ENCODE measurements around the gene MSANTD7. TPM values are rescaled to one million over a fixed set of nuclear protein-coding genes. Genes with fewer than 3 reads are reported as not detected.

Gene MSANTD7
- total RNA-seq, 1 experiment from 2014 or later: 23.1 TPM

GRCh38 chr10:14879124-14879927, 41.2 kb downstream of the MSANTD7 start:
- no CpG with 5 or more reads among the region's 60 CpGs for WGBS (ENCODE audit: extremely low coverage, insufficient read length, low lambda C conversion rate)
- no peak overlapping the region for H4K8ac ChIP-seq (replicated peaks; ENCODE audit: insufficient read length, low read depth, low read length)
- no peaks in the 10 kb centered on the region for H4K20me1 ChIP-seq (ENCODE audit: control insufficient read depth, insufficient read depth, insufficient read length)
- Mint-ChIP-seq H3K27ac (peak overlapping the region; percentile 85 to 99 (median 98); a peak in 6 of 7 replicates), H3K36me3 (ENCODE audit: insufficient read depth in 1 of 3, low read depth in 3 of 3) (peaks cover 15 to 21% (median 17%) of the 10 kb centered on the region in 3 experiments; a peak in 6 of 7 replicates), H3K27me3 (ENCODE audit: low read depth) (no peaks in the 10 kb centered on the region), H3K4me1 (peaks cover 37 to 43% of the 10 kb centered on the region in 2 experiments), H3K4me3 (peak overlapping the region; percentile 99), H3K9me3 (no peaks in the 10 kb centered on the region; a peak in 1 of 5 replicates)
- H3K27ac ChIP-seq (ENCODE audit: insufficient read length, low read depth, low read length): no peak overlapping the region
- H2BK12ac ChIP-seq (ENCODE audit: insufficient read length, low read depth, low read length): no peak overlapping the region
- H3K18ac ChIP-seq (ENCODE audit: insufficient read length, low read depth, low read length): peak overlapping the region; percentile 21
- H3K27me3 ChIP-seq (ENCODE audit: insufficient read depth, low read length): no peaks in the 10 kb centered on the region
- no peak overlapping the region for H2BK120ac ChIP-seq (ENCODE audit: low read depth, low read length, poor library complexity, severe bottlenecking)
- no peak overlapping the region for H3T11ph ChIP-seq (ENCODE audit: low read length)
- H3K79me1 ChIP-seq (ENCODE audit: insufficient read depth, low read depth, low read length, poor library complexity, severe bottlenecking): no peaks in the 10 kb centered on the region
- H3K4ac ChIP-seq (ENCODE audit: low read depth, low read length): peak overlapping the region; percentile 45; the same call in 1 of the 2 replicates
- peak overlapping the region; percentile 93 for H3K4me2 ChIP-seq (ENCODE audit: insufficient read depth, insufficient read length, low read length)
- peaks cover 9% of the 10 kb centered on the region; the same call in 1 of the 2 replicates for H3K4me1 ChIP-seq (ENCODE audit: insufficient read depth, low read length)
- peaks cover 33% of the 10 kb centered on the region; the same call in 1 of the 2 replicates for H3K79me2 ChIP-seq (ENCODE audit: insufficient read depth, low read length)
- no peak overlapping the region for H2BK15ac ChIP-seq (ENCODE audit: low read depth, low read length)
- H4K91ac ChIP-seq (ENCODE audit: insufficient read length, low read depth, low read length): peak overlapping the region; percentile 78
- no peak overlapping the region for H3K56ac ChIP-seq (ENCODE audit: insufficient read length, low read depth, low read length)
- H2BK5ac ChIP-seq (ENCODE audit: insufficient read length, low read length): no peak overlapping the region
- TF ChIP-seq CTCF (conservative IDR thresholded peaks at IDR 0.05): no peak
- peaks cover 4% of the 10 kb centered on the region for H3K23me2 ChIP-seq (ENCODE audit: insufficient read length, low read depth, low read length, poor library complexity, severe bottlenecking)
- no peak overlapping the region for H4K5ac ChIP-seq (ENCODE audit: insufficient read length, low read depth, low read length)
- no peak for DNase-seq
- H2BK20ac ChIP-seq (ENCODE audit: low read depth, low read length, poor library complexity, severe bottlenecking): no peak overlapping the region
- no peak overlapping the region for H3K23ac ChIP-seq (ENCODE audit: insufficient read length, low read depth, low read length)
- H2AK5ac ChIP-seq (ENCODE audit: insufficient read length, low read length): no peak overlapping the region
- H3K9me3 ChIP-seq (ENCODE audit: control insufficient read depth, low read depth, low read length): no peaks in the 10 kb centered on the region
- H3K9ac ChIP-seq (ENCODE audit: extremely low read depth, insufficient read length, low read length): peak overlapping the region; percentile 90
- no peak overlapping the region for H2AFZ ChIP-seq (ENCODE audit: low read length)
- peak overlapping the region; percentile 98 for H3K14ac ChIP-seq (ENCODE audit: insufficient read depth, low read length)
